ENCODE results near the gene KIAA1671. TPM values are rescaled to one million over a fixed set of nuclear protein-coding genes. Genes with fewer than 3 reads are reported as not detected.

KIAA1671 gene
- total and polyA plus RNA-seq, 2 of the 13 experiments (the other 11 are each of a cell fraction or from before 2014, with no cell fraction given), result 13.5 to 13.6 TPM

DNA sequence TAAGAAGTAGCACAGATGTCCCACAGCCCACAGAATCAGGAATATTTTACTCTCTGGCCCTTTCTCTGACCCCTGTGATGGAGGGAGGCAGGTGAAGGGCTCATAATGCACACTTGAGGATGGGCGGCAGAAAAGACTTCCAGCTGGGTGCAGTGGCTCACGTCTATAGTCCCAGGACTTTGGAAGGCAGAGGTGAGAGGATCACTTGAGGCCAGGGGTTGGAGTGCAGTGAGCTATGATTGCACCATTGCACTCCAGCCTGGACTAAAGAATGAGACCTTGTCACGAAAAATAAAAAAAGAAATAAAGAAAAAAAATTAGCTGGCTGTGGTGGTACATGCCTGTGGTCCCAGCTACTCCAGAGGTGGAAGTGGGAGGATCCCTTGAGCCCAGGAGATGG lies 233.6 kb downstream of the KIAA1671 start:
- ATAC-seq, result no peak
- Histone ChIP-seq H3K9ac (ENCODE audit: insufficient read depth, low read depth, low read length) (no peak overlapping the region), H3K36me3 (replicated peaks in 1 of 2; ENCODE audit: control insufficient read depth in 1 of 2, insufficient read depth in 2 of 2, low read length in 2 of 2) (peaks cover 6 to 34% of the 10 kb centered on the region in 2 experiments), H4K20me1 (ENCODE audit: insufficient read depth, low read length) (no peaks in the 10 kb centered on the region), H3K4me2 (ENCODE audit: low read depth, low read length) (no peak overlapping the region), H3K9me3 (ENCODE audit: low read length) (no peaks in the 10 kb centered on the region), H2AFZ (ENCODE audit: low read length) (no peak overlapping the region), H3K4me3 (replicated peaks in 1 of 3; ENCODE audit: insufficient read depth in 1 of 3, low read depth in 2 of 3, low read length in 3 of 3) (no peak overlapping the region), H3K4me1 (ENCODE audit: insufficient read depth, low read length) (peaks cover 45% of the 10 kb centered on the region), H3K79me2 (ENCODE audit: insufficient read depth, low read length) (no peaks in the 10 kb centered on the region), H3K27ac (ENCODE audit: extremely low read length, insufficient read depth, low read length) (peak overlapping the region; percentile 19), H3K27me3 (ENCODE audit: control insufficient read depth in 1 of 2, insufficient read depth in 2 of 2, low read length in 2 of 2) (no peaks in the 10 kb centered on the region)
- WGBS (ENCODE audit: low lambda C conversion rate), result 64% methylated on average over 3 of the region's 3 CpGs
- ChIA-PET POLR2A (no interaction called here), CTCF (ENCODE audit: low intra/inter-chr PET ratio, low total read pairs) (no interaction called here)
- FAIRE-seq, result no peak
- BruUV-seq (replicated peaks), result no TSS peak
- peak; percentile 17; the same call in 1 of the 2 replicates for TF ChIP-seq CEBPB (IDR thresholded peaks at IDR 0.05; ENCODE audit: borderline replicate concordance, low read depth, low read length)
- TF ChIP-seq, protein P1, sequence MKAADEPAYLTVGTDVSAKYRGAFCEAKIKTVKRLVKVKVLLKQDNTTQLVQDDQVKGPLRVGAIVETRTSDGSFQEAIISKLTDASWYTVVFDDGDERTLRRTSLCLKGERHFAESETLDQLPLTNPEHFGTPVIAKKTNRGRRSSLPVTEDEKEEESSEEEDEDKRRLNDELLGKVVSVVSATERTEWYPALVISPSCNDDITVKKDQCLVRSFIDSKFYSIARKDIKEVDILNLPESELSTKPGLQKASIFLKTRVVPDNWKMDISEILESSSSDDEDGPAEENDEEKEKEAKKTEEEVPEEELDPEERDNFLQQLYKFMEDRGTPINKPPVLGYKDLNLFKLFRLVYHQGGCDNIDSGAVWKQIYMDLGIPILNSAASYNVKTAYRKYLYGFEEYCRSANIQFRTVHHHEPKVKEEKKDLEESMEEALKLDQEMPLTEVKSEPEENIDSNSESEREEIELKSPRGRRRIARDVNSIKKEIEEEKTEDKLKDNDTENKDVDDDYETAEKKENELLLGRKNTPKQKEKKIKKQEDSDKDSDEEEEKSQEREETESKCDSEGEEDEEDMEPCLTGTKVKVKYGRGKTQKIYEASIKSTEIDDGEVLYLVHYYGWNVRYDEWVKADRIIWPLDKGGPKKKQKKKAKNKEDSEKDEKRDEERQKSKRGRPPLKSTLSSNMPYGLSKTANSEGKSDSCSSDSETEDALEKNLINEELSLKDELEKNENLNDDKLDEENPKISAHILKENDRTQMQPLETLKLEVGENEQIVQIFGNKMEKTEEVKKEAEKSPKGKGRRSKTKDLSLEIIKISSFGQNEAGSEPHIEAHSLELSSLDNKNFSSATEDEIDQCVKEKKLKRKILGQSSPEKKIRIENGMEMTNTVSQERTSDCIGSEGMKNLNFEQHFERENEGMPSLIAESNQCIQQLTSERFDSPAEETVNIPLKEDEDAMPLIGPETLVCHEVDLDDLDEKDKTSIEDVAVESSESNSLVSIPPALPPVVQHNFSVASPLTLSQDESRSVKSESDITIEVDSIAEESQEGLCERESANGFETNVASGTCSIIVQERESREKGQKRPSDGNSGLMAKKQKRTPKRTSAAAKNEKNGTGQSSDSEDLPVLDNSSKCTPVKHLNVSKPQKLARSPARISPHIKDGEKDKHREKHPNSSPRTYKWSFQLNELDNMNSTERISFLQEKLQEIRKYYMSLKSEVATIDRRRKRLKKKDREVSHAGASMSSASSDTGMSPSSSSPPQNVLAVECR (CRISPR knock-in tag; IDR thresholded peaks at IDR 0.05; ENCODE audit: borderline replicate concordance), result no peak
- intact Hi-C loops (cut with micrococcal nuclease; ENCODE audit: unreplicated experiment), result no loop called here
- in situ Hi-C loops (cut with HindIII; ENCODE audit: extremely low pct_ligation_motif_present, low pct_unique_long_range_greater_than_20kb), result loop anchor here (25.0 kb wide), 1 partner anchor 249 kb away; the partner anchor contains the start of gene LHFPL7
- DNase-seq (ENCODE audit: low spot score), result no peak

DNA sequence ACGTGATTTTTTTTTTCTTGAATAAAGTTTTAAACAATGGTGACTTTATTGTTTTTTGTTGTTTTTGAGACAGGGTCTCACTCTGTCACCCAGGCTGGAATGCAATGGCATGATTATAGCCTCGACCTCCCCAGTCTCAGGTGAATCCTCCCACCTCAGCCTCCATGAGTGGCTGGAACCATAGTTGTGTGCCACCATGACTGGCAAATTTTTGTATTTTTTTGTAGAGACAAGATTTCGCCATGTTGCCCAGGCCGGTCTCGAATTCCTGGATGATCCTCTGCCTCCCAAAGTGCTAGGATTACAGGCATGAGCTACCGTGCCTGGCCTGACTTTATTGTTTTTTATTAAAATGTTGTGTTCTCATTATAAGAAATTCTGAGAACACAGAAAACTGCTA lies 235.0 kb downstream of the KIAA1671 start:
- TF ChIP-seq NFE2L2 (IDR thresholded peaks at IDR 0.05; ENCODE audit: low read length) (peak; percentile 75), ZNF850 (CRISPR knock-in tag; conservative IDR thresholded peaks at IDR 0.05) (no peak), ZNF510 (CRISPR knock-in tag; IDR thresholded peaks at IDR 0.05; ENCODE audit: low read depth) (no peak), ZNF468 (CRISPR knock-in tag; IDR thresholded peaks at IDR 0.05) (no peak)
- TF ChIP-seq, protein P2, sequence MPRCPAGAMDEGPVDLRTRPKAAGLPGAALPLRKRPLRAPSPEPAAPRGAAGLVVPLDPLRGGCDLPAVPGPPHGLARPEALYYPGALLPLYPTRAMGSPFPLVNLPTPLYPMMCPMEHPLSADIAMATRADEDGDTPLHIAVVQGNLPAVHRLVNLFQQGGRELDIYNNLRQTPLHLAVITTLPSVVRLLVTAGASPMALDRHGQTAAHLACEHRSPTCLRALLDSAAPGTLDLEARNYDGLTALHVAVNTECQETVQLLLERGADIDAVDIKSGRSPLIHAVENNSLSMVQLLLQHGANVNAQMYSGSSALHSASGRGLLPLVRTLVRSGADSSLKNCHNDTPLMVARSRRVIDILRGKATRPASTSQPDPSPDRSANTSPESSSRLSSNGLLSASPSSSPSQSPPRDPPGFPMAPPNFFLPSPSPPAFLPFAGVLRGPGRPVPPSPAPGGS (CRISPR knock-in tag; IDR thresholded peaks at IDR 0.05), result no peak
- no peaks in the 10 kb centered on the region for H3K79me2 ChIP-seq (ENCODE audit: insufficient read depth, low read length)
- FAIRE-seq, result no peak
- no TSS peak for BruUV-seq (replicated peaks)
- H4K20me1 ChIP-seq (ENCODE audit: insufficient read depth, low read length), result no peaks in the 10 kb centered on the region
- POLR2A ChIA-PET, result no interaction called here
- CTCF ChIA-PET (ENCODE audit: low intra/inter-chr PET ratio, low total read pairs), result no interaction called here
- 97% methylated on average over 6 of the region's 6 CpGs for WGBS (ENCODE audit: low lambda C conversion rate)
- in situ Hi-C loops (cut with HindIII; ENCODE audit: extremely low pct_ligation_motif_present, low pct_unique_long_range_greater_than_20kb) (loop anchor here (25.0 kb wide), 1 partner anchor 250 kb away; the partner anchor contains the start of gene LHFPL7), intact Hi-C loops (cut with micrococcal nuclease; ENCODE audit: unreplicated experiment) (no loop called here)
- DNase-seq (ENCODE audit: low spot score), result no peak
- H3K4me2 ChIP-seq (ENCODE audit: low read depth, low read length), result no peak overlapping the region
- H3K27me3 ChIP-seq (ENCODE audit: control insufficient read depth in 1 of 2, insufficient read depth in 2 of 2, low read length in 2 of 2), result no peaks in the 10 kb centered on the region
- H3K36me3 ChIP-seq (replicated peaks in 1 of 2; ENCODE audit: control insufficient read depth in 1 of 2, insufficient read depth in 2 of 2, low read length in 2 of 2), result peaks cover 11 to 41% of the 10 kb centered on the region in 2 experiments
- peaks cover 42% of the 10 kb centered on the region for H3K4me1 ChIP-seq (ENCODE audit: insufficient read depth, low read length)
- no peak for ATAC-seq
- H3K9ac ChIP-seq (ENCODE audit: insufficient read depth, low read depth, low read length), result no peak overlapping the region
- no peak overlapping the region for H2AFZ ChIP-seq (ENCODE audit: low read length)
- no peaks in the 10 kb centered on the region for H3K9me3 ChIP-seq (ENCODE audit: low read length)
- H3K27ac ChIP-seq (ENCODE audit: extremely low read length, insufficient read depth, low read length), result no peak overlapping the region
- H3K4me3 ChIP-seq (replicated peaks in 1 of 3; ENCODE audit: insufficient read depth in 1 of 3, low read depth in 2 of 3, low read length in 3 of 3), result no peak overlapping the region
